ENCODE data around the gene PPP6R3. TPM values are rescaled to one million over a fixed set of nuclear protein-coding genes. Genes with fewer than 3 reads are reported as not detected.

PPP6R3 gene
- total and polyA plus RNA-seq, 10 of the 15 experiments (the other 5 are each of a cell fraction or from before 2014, with no cell fraction given): 12.4 to 123 (median 74.1) TPM

DNA sequence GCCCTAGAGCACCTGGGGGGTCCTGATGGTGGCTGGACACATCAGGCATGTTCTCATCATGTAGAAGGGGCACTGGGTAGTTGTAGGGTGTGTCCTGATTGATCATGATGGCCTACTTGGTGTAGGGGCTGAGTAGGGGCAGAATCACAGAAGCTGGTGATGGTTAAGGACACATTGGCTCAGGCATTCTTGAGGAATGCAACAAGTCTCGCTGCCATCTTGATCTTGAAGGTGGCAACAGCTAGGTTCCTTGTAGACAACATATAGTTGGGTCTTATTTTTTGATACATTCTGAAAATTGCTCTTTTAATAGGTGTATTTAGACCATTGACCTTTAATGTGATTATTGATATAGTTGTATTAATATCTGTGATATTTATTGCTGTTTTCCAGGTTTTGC is 28.1 kb downstream of the PPP6R3 start:
- no peaks in the 10 kb centered on the region for H3K36me3 ChIP-seq (ENCODE audit: control insufficient read depth in 2 of 2, insufficient read depth in 2 of 2, low read length in 1 of 2)
- RAD21 ChIA-PET (ENCODE audit: unreplicated experiment): no interaction called here
- POLR2A ChIA-PET: no interaction called here
- no peak overlapping the region for H3K27ac ChIP-seq (ENCODE audit: control insufficient read depth, insufficient read depth)
- no peak overlapping the region for H2AFZ ChIP-seq (ENCODE audit: control insufficient read depth, low read depth, low read length)
- DNase-seq (ENCODE audit: low read depth, low spot score) (no peak), FAIRE-seq (no peak), ATAC-seq (no peak)
- BruUV-seq (replicated peaks): no TSS peak
- H4K20me1 ChIP-seq (ENCODE audit: control insufficient read depth, insufficient read depth): peaks cover 2% of the 10 kb centered on the region
- TF ChIP-seq ZNF217 (IDR thresholded peaks at IDR 0.05) (no peak), NR2F1 (conservative IDR thresholded peaks at IDR 0.05) (no peak), ZNF274 (IDR thresholded peaks at IDR 0.05; ENCODE audit: insufficient read depth, insufficient read length) (no peak), STAT1 (conservative IDR thresholded peaks at IDR 0.05) (no peak), ZNF622 (IDR thresholded peaks at IDR 0.05) (no peak), POU2F2 (IDR thresholded peaks at IDR 0.05; ENCODE audit: borderline replicate concordance, low read depth, low read length) (no peak), NFYB (IDR thresholded peaks at IDR 0.05; ENCODE audit: insufficient read depth, low read depth, low read length) (no peak), KDM1A (IDR thresholded peaks at IDR 0.05; ENCODE audit: borderline replicate concordance) (no peak), SMC3 (IDR thresholded peaks at IDR 0.05; ENCODE audit: borderline replicate concordance, low read length) (no peak), POLR2AphosphoS2 (IDR thresholded peaks at IDR 0.05; ENCODE audit: low read depth, low read length) (no peak), ZNF207 (IDR thresholded peaks at IDR 0.05; ENCODE audit: borderline replicate concordance) (no peak)
- in situ Hi-C loops (cut with MboI): no loop called here
- no peaks in the 10 kb centered on the region; the same call in 2 of the 3 replicates for H3K9me3 ChIP-seq (replicated peaks; ENCODE audit: control insufficient read depth, insufficient read depth, low read length)
- H3K9ac ChIP-seq (ENCODE audit: control insufficient read depth, insufficient read depth, low read length): no peak overlapping the region
- no peaks in the 10 kb centered on the region; the same call in 1 of the 2 replicates for H3K4me1 ChIP-seq (ENCODE audit: control insufficient read depth, insufficient read depth, low read length)
- H3K27me3 ChIP-seq (replicated peaks in 1 of 2; ENCODE audit: control insufficient read depth in 2 of 2, insufficient read depth in 2 of 2, low read length in 1 of 2): no peaks in the 10 kb centered on the region
- H3K4me2 ChIP-seq (ENCODE audit: control insufficient read depth, insufficient read depth): no peak overlapping the region
- SMC1A ChIA-PET (ENCODE audit: uncharacterized antibody, unreplicated experiment): interaction anchor here (0.6 to 1.6 kb wide), 6 partner anchors 12 to 173 kb away, joined by 3 to 5 read pairs (median 4); no protein-coding TSS in a partner anchor
- peaks cover 93% of the 10 kb centered on the region for H3K79me2 ChIP-seq (ENCODE audit: control insufficient read depth, insufficient read depth, low read length)
- CTCF ChIA-PET: no interaction called here
- no peak overlapping the region for H3K4me3 ChIP-seq
- intact Hi-C loops (cut with micrococcal nuclease; ENCODE audit: unreplicated experiment): no loop called here
- 100% methylated on average over 1 of the region's 1 CpG for WGBS (ENCODE audit: insufficient coverage, insufficient replicate concordance, low lambda C conversion rate, missing lambda C conversion rate)
